ENCODE measurements around the gene FAM200C. TPM values are rescaled to one million over a fixed set of nuclear protein-coding genes. Genes with fewer than 3 reads are reported as not detected.

FAM200C gene
- total RNA-seq, 4 donors from 2014 or later, result 3.0 to 9.6 (median 5.8) TPM

DNA sequence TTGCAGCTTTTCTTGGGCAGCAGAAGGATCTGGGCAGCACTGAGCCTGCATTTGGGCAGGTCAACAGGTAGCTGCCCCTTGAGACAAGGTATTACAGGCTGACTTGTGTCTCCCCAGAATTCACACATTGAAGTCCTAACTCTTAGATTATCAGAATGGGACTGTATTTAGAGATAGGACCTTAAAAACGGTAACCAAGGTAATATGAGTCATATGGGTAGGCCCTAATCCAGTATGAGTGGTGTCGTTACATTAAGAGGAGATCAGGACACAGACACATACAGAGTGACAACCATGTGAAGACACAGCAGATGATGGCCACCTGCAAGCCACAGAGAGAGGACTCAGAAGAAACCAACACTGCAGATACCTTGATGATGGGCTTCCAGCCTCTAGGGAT lies 32.6 kb downstream of the FAM200C start:
- intact Hi-C loops (cut with DNase I), result no loop called here
- DNase-seq (ENCODE audit: extremely low spot score), result no peak
- WGBS, result 82% methylated on average over 2 of the region's 2 CpGs

GRCh38 chr5:160366230-160366629 lies 33.6 kb downstream of the FAM200C start:
- Histone ChIP-seq H3K27ac (replicated peaks in 1 of 4) (no peak overlapping the region), H3K9me3 (no peaks in the 10 kb centered on the region), H3K27me3 (no peaks in the 10 kb centered on the region), H3K4me3 (no peak overlapping the region), H3K36me3 (no peaks in the 10 kb centered on the region), H3K4me1 (peaks cover 18 to 35% (median 23%) of the 10 kb centered on the region in 4 donors)
- TF ChIP-seq CTCF (IDR thresholded peaks at IDR 0.05) (no peak), POLR2A (IDR thresholded peaks at IDR 0.05; ENCODE audit: low read depth) (no peak), POLR2AphosphoS5 (IDR thresholded peaks at IDR 0.05) (no peak)
- WGBS, result 91% methylated on average over 2 of the region's 2 CpGs
- no peak for DNase-seq (ENCODE audit: extremely low spot score)
- intact Hi-C loops (cut with DNase I), result no loop called here

More for the DNA sequence above, 32.6 kb downstream of the FAM200C start:
- H3K4me1 ChIP-seq, result peaks cover 18 to 35% (median 23%) of the 10 kb centered on the region in 4 donors
- no peak overlapping the region for H3K4me3 ChIP-seq
- H3K9me3 ChIP-seq, result no peaks in the 10 kb centered on the region
- H3K36me3 ChIP-seq, result no peaks in the 10 kb centered on the region
- TF ChIP-seq POLR2AphosphoS5 (IDR thresholded peaks at IDR 0.05) (no peak), POLR2A (IDR thresholded peaks at IDR 0.05; ENCODE audit: low read depth) (no peak), CTCF (IDR thresholded peaks at IDR 0.05) (no peak), EP300 (IDR thresholded peaks at IDR 0.05) (no peak)
- H3K27ac ChIP-seq (replicated peaks in 1 of 4), result no peak overlapping the region
- H3K27me3 ChIP-seq, result no peaks in the 10 kb centered on the region

GRCh38 chr5:160363660-160364395 lies 36.0 kb downstream of the FAM200C start:
- Histone ChIP-seq H3K9me3 (no peaks in the 10 kb centered on the region), H3K4me1 (peaks cover 15 to 30% (median 24%) of the 10 kb centered on the region in 4 donors), H3K36me3 (no peaks in the 10 kb centered on the region), H3K27ac (replicated peaks in 1 of 4) (peak overlapping the region; percentile 47 to 71 (median 56)), H3K4me3 (no peak overlapping the region), H3K27me3 (no peaks in the 10 kb centered on the region)
- TF ChIP-seq EP300 (IDR thresholded peaks at IDR 0.05) (no peak), POLR2AphosphoS5 (IDR thresholded peaks at IDR 0.05) (no peak), CTCF (IDR thresholded peaks at IDR 0.05) (no peak), POLR2A (IDR thresholded peaks at IDR 0.05; ENCODE audit: low read depth) (no peak)
- DNase-seq (ENCODE audit: extremely low spot score), result no peak
- intact Hi-C loops (cut with DNase I), result no loop called here
- WGBS, result 71% methylated on average over 13 of the region's 13 CpGs

DNA sequence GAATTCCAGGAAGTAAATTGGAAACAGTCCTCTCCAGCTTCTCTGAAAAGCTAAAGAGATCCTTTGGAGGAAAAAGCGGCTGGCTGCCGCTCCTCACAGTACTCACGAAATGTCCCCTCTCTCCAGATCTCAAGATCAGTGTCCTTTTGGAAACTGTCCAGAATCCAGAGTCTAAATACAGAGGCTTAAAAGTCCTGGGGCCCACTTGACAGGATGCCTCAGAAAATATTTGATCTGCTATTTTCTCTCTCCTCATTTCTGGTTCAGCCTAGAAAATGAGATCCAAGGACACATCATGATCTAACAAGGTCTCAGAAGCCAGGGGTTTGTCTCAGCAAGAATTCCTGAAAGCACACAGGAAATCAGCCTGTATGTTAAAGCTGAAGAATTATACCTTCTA lies 36.6 kb downstream of the FAM200C start:
- 66% methylated on average over 3 of the region's 3 CpGs for WGBS
- peak overlapping the region; percentile 47 to 71 (median 56) for H3K27ac ChIP-seq (replicated peaks in 1 of 4)
- H3K4me1 ChIP-seq, result peaks cover 18 to 37% (median 30%) of the 10 kb centered on the region in 4 donors
- no peaks in the 10 kb centered on the region for H3K27me3 ChIP-seq
- H3K9me3 ChIP-seq, result no peaks in the 10 kb centered on the region
- intact Hi-C loops (cut with DNase I), result no loop called here
- H3K4me3 ChIP-seq, result no peak overlapping the region
- TF ChIP-seq POLR2A (IDR thresholded peaks at IDR 0.05; ENCODE audit: low read depth) (no peak), POLR2AphosphoS5 (IDR thresholded peaks at IDR 0.05) (no peak), EP300 (IDR thresholded peaks at IDR 0.05) (no peak), CTCF (IDR thresholded peaks at IDR 0.05) (no peak)
- DNase-seq (ENCODE audit: extremely low spot score), result no peak
- no peaks in the 10 kb centered on the region for H3K36me3 ChIP-seq

Data from esophagus muscularis mucosa (tissue), 4 donors.